ENCODE results near the gene CPED1. TPM values are rescaled to one million over a fixed set of nuclear protein-coding genes. Genes with fewer than 3 reads are reported as not detected.

The CPED1 gene
- total and polyA plus RNA-seq, 10 of the 15 experiments (the other 5 are each of a cell fraction or from before 2014, with no cell fraction given): 0.01 to 0.77 (median 0.10) TPM; not detected in 1

DNA sequence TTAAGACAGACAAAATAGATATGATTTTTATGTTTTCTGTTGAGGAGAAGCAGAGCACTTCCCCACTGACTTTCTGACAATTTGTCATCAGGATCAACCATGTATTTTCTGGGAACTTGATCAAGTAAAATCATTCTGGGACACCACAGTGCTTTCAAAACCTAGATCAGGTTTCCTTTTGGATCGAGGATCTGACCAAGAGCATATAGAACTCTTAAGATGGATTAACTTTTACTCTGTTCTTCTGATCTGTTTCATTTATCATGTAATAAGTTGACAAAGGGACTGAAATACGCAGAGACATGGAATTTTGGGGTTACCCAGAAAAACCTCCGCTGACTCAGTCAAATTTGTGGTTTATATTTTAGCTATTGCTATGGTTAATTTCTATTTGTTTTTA, 204.3 kb downstream of the CPED1 start:
- FAIRE-seq (no peak), ATAC-seq (no peak), DNase-seq (ENCODE audit: low read depth, low spot score) (no peak)
- CTCF ChIA-PET: no interaction called here
- no peaks in the 10 kb centered on the region for H3K79me2 ChIP-seq (ENCODE audit: control insufficient read depth, insufficient read depth, low read length)
- TF ChIP-seq CHD2 (IDR thresholded peaks at IDR 0.05; ENCODE audit: borderline replicate concordance, low read depth, low read length) (no peak), RUNX3 (IDR thresholded peaks at IDR 0.05; ENCODE audit: low read length) (no peak), HDAC6 (IDR thresholded peaks at IDR 0.05; ENCODE audit: unreplicated experiment) (no peak), DPF2 (IDR thresholded peaks at IDR 0.05) (no peak), SIX5 (IDR thresholded peaks at IDR 0.05; ENCODE audit: low read depth, low read length, severe bottlenecking) (no peak), NBN (IDR thresholded peaks at IDR 0.05) (no peak), SMAD1 (IDR thresholded peaks at IDR 0.05; ENCODE audit: low read depth, partially characterized antibody) (no peak)
- TF ChIP-seq, protein P1, sequence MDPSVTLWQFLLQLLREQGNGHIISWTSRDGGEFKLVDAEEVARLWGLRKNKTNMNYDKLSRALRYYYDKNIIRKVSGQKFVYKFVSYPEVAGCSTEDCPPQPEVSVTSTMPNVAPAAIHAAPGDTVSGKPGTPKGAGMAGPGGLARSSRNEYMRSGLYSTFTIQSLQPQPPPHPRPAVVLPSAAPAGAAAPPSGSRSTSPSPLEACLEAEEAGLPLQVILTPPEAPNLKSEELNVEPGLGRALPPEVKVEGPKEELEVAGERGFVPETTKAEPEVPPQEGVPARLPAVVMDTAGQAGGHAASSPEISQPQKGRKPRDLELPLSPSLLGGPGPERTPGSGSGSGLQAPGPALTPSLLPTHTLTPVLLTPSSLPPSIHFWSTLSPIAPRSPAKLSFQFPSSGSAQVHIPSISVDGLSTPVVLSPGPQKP (IDR thresholded peaks at IDR 0.05; ENCODE audit: low read depth, low read length): no peak
- TF ChIP-seq, protein P2, sequence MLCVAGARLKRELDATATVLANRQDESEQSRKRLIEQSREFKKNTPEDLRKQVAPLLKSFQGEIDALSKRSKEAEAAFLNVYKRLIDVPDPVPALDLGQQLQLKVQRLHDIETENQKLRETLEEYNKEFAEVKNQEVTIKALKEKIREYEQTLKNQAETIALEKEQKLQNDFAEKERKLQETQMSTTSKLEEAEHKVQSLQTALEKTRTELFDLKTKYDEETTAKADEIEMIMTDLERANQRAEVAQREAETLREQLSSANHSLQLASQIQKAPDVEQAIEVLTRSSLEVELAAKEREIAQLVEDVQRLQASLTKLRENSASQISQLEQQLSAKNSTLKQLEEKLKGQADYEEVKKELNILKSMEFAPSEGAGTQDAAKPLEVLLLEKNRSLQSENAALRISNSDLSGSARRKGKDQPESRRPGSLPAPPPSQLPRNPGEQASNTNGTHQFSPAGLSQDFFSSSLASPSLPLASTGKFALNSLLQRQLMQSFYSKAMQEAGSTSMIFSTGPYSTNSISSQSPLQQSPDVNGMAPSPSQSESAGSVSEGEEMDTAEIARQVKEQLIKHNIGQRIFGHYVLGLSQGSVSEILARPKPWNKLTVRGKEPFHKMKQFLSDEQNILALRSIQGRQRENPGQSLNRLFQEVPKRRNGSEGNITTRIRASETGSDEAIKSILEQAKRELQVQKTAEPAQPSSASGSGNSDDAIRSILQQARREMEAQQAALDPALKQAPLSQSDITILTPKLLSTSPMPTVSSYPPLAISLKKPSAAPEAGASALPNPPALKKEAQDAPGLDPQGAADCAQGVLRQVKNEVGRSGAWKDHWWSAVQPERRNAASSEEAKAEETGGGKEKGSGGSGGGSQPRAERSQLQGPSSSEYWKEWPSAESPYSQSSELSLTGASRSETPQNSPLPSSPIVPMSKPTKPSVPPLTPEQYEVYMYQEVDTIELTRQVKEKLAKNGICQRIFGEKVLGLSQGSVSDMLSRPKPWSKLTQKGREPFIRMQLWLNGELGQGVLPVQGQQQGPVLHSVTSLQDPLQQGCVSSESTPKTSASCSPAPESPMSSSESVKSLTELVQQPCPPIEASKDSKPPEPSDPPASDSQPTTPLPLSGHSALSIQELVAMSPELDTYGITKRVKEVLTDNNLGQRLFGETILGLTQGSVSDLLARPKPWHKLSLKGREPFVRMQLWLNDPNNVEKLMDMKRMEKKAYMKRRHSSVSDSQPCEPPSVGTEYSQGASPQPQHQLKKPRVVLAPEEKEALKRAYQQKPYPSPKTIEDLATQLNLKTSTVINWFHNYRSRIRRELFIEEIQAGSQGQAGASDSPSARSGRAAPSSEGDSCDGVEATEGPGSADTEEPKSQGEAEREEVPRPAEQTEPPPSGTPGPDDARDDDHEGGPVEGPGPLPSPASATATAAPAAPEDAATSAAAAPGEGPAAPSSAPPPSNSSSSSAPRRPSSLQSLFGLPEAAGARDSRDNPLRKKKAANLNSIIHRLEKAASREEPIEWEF (IDR thresholded peaks at IDR 0.05; ENCODE audit: insufficient replicate concordance, low read depth, low read length): no peak
- TF ChIP-seq, protein P3, sequence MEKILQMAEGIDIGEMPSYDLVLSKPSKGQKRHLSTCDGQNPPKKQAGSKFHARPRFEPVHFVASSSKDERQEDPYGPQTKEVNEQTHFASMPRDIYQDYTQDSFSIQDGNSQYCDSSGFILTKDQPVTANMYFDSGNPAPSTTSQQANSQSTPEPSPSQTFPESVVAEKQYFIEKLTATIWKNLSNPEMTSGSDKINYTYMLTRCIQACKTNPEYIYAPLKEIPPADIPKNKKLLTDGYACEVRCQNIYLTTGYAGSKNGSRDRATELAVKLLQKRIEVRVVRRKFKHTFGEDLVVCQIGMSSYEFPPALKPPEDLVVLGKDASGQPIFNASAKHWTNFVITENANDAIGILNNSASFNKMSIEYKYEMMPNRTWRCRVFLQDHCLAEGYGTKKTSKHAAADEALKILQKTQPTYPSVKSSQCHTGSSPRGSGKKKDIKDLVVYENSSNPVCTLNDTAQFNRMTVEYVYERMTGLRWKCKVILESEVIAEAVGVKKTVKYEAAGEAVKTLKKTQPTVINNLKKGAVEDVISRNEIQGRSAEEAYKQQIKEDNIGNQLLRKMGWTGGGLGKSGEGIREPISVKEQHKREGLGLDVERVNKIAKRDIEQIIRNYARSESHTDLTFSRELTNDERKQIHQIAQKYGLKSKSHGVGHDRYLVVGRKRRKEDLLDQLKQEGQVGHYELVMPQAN (conservative IDR thresholded peaks at IDR 0.05): no peak
- TF ChIP-seq, protein P4, sequence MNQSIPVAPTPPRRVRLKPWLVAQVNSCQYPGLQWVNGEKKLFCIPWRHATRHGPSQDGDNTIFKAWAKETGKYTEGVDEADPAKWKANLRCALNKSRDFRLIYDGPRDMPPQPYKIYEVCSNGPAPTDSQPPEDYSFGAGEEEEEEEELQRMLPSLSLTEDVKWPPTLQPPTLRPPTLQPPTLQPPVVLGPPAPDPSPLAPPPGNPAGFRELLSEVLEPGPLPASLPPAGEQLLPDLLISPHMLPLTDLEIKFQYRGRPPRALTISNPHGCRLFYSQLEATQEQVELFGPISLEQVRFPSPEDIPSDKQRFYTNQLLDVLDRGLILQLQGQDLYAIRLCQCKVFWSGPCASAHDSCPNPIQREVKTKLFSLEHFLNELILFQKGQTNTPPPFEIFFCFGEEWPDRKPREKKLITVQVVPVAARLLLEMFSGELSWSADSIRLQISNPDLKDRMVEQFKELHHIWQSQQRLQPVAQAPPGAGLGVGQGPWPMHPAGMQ (IDR thresholded peaks at IDR 0.05; ENCODE audit: borderline replicate concordance): no peak
- RAD21 ChIA-PET (ENCODE audit: unreplicated experiment): no interaction called here
- in situ Hi-C loops (cut with MboI): no loop called here
- SMC1A ChIA-PET (ENCODE audit: uncharacterized antibody, unreplicated experiment): no interaction called here
- intact Hi-C loops (cut with micrococcal nuclease; ENCODE audit: unreplicated experiment): no loop called here
- no peaks in the 10 kb centered on the region for H3K4me1 ChIP-seq (ENCODE audit: control insufficient read depth, insufficient read depth, low read length)
- no peak overlapping the region for H3K4me2 ChIP-seq (ENCODE audit: control insufficient read depth, insufficient read depth)
- POLR2A ChIA-PET: interaction anchor here (1.0 kb wide), 1 partner anchor 16 kb away, joined by 3 read pairs; no protein-coding TSS in a partner anchor
- H3K36me3 ChIP-seq (ENCODE audit: control insufficient read depth in 2 of 2, insufficient read depth in 2 of 2, low read length in 1 of 2): no peaks in the 10 kb centered on the region
- H3K4me3 ChIP-seq: no peak overlapping the region
- H3K9me3 ChIP-seq (replicated peaks; ENCODE audit: control insufficient read depth, insufficient read depth, low read length): peaks cover 11% of the 10 kb centered on the region
- H3K27me3 ChIP-seq (replicated peaks in 1 of 2; ENCODE audit: control insufficient read depth in 2 of 2, insufficient read depth in 2 of 2, low read length in 1 of 2): no peaks in the 10 kb centered on the region
- no peak overlapping the region for H2AFZ ChIP-seq (ENCODE audit: control insufficient read depth, low read depth, low read length)
- WGBS (ENCODE audit: insufficient coverage, insufficient replicate concordance, low lambda C conversion rate, missing lambda C conversion rate): 40% methylated on average over 3 of the region's 3 CpGs
- no peak overlapping the region for H3K27ac ChIP-seq (ENCODE audit: control insufficient read depth, insufficient read depth)
- no TSS peak for BruUV-seq (replicated peaks)
- H4K20me1 ChIP-seq (ENCODE audit: control insufficient read depth, insufficient read depth): no peaks in the 10 kb centered on the region
- no peak overlapping the region for H3K9ac ChIP-seq (ENCODE audit: control insufficient read depth, insufficient read depth, low read length)
